GM19023 (cell line): ENCODE data around the gene LHX1.

Experiments
- ATAC-seq: cut with Tn5 transposase; IDR thresholded peaks from one replicate; pipeline ENCODE4 v1.9.1; 2021; ENCODE audit warnings: mild to moderate bottlenecking, moderate library complexity; ENCODE audit not compliant: unreplicated experiment

The LHX1 gene

DNA sequence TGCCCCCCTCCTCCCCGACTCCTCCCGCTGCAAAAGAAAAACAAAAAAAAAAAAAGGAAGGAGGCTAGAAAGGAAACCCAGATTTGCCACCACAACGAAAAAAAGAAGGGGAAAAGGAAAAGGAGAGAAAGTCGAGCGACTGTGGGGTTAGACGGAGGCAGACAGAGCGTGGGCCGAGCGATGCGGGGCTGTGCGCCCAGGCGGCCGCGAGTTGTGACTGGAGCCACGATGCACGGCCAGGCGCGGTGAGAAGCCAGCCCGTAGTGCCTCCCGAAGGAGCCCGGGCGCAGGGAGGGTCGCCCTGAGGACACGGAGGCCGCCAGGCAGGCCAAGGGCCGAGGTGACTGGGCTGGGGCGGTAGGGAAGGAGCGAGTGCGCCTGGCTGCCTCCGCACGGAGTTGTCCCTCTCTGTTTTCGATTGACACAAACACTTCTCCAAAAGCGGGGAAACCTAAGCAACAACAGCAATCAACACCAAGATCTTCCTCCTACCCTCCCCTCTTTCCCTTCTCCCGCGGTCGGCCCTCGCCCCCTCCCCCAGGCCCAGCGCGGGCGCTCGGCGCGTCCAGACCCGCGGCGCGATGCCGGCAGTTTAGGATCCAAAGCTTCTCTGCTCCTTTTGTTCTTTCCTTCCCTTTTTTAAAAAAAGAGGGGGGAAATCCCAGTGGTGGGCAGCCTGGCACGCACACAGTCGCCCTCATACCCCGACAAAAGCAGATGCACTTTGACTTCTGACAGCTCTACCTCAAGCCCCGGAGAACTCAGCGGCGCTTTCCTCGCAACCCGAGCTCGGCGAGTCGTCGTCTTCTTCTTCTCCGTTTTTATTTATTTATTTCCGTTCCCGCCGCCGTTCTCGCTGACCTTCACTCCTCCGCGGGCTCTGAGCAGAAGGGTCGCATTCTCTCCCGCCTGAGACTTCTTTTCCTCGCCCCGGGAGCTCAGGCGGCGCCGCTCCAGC, at the start of gene LHX1:
Gene LHX1, plus strand, starts transcription at position 475 of the 958 bp plus-strand sequence. CDS start 723 bp downstream, outside the sequence.
- no peak for ATAC-seq

- no peak for ATAC-seq
These were observed 48.9 kb upstream of the LHX1 start for GRCh38 chr17:36888236-36888951.

DNA sequence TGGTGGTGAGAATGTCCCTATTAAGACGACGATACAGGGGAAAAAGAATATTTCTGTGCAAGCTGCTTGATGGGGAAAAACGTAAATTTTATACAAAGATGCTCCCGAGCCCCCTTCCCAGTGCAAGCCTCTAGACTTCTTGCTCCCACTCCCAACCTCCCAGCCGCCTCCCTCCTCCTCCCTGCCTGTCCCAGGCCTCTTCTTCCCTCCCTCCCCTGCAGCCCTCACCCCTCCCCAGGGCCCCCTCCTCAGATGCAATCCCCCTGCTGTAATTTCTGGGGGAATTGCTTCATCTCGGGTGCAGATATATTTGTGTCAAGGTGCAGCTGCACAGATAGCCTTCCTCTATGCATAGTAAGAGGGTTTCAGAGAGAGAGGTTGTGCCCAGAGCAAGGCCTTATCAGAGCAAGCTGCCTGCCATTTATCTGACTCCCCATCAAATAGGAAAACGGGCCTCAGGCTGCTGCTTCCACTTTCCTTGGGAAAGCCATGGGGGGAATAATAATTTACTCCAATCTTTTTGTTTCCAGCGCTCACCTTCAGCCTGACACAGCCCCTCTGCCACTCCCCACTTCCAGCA, 47.4 kb upstream of the LHX1 start:
- no peak for ATAC-seq

DNA sequence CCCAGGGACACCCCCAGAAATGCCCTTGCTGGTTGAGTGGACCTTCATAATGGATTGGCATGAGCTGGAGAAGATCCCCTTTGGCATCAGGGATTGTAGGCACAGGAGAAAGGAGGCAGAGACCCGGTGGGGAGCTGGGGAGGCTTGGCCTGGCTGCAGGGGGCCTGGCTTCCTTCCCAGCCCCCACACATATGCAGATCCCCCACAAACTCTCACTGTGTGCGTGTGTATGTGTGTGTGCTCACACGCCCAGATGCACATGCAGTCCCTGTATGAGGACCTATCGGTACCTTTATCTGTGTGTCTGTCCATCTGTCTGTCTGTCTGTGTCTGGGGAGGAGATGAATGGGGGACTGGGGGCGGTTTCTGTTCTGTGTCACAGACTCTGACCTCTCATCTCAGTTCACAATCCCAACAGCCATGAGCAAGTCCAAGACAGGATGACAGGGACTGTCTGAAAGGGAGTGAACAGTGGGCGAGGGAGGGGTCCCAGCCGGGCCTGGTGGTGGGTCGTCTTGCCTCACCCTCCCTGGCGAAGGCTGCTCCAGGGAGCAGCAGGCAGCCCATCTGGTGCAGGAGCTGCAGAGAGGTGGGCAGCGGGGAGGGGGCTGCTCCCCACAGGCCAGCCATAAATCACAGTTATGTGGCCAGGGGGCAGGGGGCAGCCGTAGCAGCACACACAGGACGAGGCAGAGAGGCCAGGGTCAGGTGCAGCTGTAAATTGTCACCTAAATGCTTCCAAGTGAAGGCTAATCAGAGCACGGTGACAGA, 46.7 kb upstream of the LHX1 start:
- ATAC-seq: no peak

GRCh38 chr17:36892112-36892838, 45.0 kb upstream of the LHX1 start:
- ATAC-seq: no peak

DNA sequence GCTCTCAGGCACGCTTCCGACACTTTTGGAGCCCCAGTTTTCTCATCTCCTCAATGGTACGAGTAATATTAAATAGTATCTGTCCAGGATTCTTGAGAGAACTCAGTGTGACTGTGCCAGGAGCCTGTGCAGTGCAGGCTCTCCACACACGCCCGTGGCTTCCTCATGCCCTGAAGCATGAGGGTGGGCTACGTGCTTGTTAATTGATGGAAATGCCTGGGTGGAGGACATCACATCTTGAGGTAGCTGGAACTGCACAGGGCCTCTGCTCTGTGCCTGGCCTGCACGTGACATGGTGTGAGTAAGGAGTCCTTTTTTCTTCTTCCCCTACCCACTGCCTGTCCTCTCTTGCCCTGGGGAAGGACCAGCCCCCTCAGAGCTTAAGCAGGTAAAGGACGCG, 43.1 kb upstream of the LHX1 start:
- ATAC-seq: no peak

DNA sequence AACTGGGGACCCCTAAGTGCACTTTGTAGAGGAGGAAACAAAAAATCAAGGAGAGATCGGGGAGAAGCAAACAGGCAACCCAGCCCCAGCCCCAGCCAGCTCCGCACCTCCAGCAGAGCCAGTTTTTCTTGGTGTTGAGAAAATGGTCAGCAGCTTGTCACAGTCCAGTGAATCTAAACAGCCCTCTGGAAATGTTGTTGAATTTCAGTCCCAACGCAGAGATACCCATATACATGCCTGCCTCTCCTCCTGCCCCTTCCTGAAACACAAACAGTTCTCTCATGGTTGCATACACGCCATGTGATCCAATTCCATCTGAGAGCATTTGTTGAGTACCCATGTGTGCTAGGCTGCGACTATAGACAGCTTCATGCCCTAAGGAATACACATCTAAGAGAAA, 42.4 kb upstream of the LHX1 start:
- ATAC-seq: no peak

GRCh38 chr17:36899250-36900159, 37.8 kb upstream of the LHX1 start:
- no peak for ATAC-seq

DNA sequence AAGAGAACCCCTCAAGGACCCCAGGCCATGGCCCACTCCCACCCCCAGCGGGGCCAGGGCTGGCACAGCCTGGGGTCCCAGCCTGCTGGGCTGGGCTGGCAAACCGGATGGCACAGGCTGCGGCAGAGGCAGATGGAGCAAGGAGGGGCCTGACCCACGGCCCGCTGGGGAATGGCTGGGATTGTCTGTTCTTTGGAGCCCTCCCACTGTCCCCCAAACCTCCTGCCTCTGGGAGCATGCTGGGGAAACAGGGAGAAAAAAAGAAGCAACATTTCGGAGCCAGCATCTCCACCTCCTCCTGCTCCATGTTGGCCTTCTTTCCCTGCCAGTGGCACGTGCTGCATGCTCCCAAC, 37.1 kb upstream of the LHX1 start:
- ATAC-seq: no peak

DNA sequence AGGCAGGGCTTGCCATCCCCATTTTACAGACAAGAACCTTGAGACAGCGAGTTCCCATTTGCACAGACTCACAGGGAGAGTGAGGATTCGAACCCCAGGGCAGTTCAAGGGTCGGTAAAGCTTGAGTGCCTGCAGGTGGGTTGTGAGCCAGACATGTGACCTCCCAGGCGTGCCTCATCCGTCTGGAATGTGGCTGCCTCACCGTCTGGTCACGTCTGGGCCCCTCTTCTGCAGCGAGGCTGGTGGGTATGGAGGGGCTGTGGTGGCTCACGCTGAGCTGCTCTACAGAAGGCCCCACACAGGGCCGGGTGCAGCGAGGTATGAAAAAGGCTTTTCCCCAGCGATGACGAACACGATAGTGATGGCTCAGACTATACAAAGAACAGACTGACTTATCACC, 35.8 kb upstream of the LHX1 start:
- ATAC-seq: no peak

DNA sequence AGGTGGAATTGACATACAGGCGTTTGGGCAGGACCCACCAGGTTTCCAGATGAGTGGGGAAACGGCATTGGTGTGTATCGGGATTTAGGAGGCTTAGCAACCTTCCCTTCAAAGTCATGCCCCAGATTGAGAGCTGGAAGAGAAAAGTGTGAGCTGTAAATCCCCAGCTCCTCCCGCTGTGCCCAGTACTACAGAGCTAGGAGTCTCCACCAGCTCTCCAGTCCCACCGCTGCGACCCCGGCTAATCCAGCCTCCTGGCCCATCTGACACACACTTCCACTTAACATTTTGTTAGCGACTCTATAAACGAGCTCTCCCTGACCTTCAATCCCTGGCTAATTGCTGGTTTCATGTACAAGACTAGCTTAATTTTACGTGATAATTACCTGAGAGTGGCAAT, 29.9 kb upstream of the LHX1 start:
- ATAC-seq: no peak

- no peak for ATAC-seq
These were observed 26.8 kb upstream of the LHX1 start for GRCh38 chr17:36910513-36910912.

DNA sequence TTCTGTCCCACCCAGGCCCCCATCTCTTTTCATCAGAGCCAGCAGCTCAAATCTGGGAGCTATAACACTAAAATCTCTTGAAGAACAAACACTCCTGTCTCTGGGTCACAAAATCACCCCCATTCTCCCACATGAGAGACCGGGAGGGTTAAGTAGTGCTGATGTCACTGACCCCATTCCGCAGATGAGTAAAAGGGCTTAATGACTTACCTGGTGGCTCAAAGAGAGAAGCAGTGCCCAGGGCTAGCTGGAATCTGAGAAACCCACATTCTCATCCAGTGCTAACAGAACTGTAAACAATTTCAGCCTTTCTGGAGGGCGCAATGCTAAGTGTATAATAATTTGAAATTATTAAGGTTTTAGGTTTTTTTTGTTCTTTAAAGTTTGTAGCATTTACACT, 26.3 kb upstream of the LHX1 start:
- no peak for ATAC-seq

DNA sequence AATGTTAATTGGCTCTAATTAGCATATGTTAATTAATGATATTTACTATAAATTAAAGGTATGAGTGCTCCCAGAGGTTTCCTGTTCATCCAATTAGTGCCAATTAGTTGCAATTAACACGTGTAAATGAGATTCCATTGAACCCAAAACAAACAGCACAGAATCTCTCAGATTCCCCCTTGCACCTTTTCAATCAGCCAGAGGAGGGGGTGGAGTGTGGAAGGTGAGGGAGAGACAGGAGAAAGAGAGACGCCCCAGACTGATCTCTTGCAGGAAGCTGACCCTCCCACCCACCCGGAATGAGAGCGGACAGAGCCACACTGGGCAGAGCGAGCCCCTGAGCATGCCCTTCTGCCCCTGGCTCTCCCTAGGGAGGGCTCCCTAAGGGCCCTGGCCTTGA, 24.1 kb upstream of the LHX1 start:
- no peak for ATAC-seq

GRCh38 chr17:36918211-36918691, 19.0 kb upstream of the LHX1 start:
- ATAC-seq: no peak

DNA sequence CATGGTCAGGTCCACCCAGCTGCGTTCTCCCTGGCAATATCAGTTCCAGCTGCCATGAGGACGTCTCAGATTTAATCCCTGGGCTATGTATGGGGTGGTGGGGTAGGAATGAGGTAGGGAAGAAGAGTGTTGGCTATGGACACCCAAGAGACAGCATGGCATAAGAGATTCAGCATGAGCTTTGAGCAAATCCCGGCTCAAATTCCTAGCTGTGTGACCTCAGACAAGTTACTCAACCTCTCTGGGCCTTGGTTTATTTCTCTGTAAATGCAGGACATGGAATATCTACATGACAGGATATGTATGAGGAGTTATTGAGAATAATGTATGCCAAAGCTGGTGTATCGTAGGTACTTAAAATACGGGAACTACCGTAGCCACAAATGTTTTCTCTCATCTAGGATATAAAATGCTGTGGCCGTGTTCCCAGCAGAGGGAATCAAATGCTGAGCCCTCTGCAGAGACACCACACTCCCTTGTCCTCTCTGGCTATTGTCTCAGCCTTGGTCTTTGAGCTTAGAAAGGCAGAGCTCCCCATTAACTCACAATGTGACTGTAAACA, 17.8 kb upstream of the LHX1 start:
- ATAC-seq: no peak

- no peak for ATAC-seq
These were observed 17.0 kb upstream of the LHX1 start for GRCh38 chr17:36920032-36921005.
